Choroid plexus epithelial cell (primary cell): ENCODE results near the gene TCERG1L.

Source experiments
- DNase-seq: peaks from one replicate; pipeline ENCODE4 v3.0.0-alpha.2; 2010; ENCODE audit warnings: low read depth
- H3K4me3 ChIP-seq: 2 replicates; pipeline ENCODE4 v1.5.1; 2011; ENCODE audit warnings: low read depth, mild to moderate bottlenecking, control low read depth, low read length, moderate library complexity
- TF ChIP-seq, protein P1 (sequence below): conservative IDR thresholded peaks from 2 replicates; pipeline ENCODE4 v1.5.1; 2011; ENCODE audit warnings: low read depth, mild to moderate bottlenecking, control low read depth, inconsistent platforms, low read length, moderate library complexity

The TCERG1L gene

DNA sequence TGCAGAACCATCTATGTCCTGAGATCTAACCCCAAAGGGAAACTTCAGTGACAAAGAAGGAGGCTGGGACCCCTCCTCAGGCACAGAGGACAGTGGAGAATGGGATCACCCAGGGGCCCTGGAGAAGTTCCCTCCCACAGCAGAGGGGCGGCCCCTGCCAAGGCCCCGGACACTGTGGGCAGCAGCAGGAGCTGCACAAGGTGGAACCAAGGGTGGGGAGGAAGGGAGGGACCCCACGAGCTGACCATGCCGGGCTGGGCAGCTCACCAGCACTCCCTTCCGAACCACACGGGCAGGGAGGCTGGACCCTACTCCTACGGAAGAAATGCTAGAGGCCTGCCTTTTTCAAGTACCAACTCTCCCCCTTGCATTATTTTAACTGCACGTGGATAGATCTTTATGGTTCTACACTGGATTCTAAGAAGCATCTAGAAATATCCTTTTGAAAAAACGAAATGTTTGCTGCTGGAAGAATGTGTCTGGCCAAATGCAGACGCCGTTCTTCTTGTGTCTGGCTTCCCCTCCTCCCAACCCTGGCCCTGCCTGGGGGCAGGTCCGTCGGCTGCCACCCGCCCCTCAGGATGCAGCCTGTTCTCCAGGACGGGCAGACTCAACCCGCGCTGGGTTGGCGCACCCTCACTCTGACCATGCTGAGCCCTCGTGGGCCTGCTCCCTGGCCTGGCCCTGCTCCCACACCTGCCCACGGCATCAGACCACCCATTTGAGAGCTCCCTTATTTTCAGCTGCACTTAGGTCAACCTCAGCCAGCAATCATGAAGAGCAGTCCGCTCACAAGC, 193.9 kb downstream of the TCERG1L start:
- DNase-seq, result no peak
- H3K4me3 ChIP-seq, result no peak overlapping the region
- TF ChIP-seq, protein P1, sequence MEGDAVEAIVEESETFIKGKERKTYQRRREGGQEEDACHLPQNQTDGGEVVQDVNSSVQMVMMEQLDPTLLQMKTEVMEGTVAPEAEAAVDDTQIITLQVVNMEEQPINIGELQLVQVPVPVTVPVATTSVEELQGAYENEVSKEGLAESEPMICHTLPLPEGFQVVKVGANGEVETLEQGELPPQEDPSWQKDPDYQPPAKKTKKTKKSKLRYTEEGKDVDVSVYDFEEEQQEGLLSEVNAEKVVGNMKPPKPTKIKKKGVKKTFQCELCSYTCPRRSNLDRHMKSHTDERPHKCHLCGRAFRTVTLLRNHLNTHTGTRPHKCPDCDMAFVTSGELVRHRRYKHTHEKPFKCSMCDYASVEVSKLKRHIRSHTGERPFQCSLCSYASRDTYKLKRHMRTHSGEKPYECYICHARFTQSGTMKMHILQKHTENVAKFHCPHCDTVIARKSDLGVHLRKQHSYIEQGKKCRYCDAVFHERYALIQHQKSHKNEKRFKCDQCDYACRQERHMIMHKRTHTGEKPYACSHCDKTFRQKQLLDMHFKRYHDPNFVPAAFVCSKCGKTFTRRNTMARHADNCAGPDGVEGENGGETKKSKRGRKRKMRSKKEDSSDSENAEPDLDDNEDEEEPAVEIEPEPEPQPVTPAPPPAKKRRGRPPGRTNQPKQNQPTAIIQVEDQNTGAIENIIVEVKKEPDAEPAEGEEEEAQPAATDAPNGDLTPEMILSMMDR, result no peak

DNA sequence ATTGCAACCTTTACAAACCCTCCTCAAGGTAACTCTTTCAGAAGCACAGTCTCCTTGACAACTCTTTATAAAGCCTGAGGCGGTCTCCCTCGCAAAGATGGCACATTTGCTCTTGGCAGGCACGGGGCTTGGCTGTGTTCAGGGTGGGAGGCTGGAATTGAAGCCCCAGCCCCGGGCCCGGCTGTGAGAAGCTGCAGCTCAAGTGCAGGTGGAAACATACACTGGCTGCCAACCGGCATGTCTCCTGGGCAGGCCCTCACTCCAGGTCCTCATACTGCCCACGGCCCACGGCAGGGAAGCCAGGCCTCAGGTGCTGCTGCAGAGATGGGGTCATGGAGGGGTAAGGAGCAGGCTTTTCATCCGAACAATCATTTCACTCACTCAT, 194.5 kb downstream of the TCERG1L start:
- H3K4me3 ChIP-seq, result no peak overlapping the region
- no peak for DNase-seq
- TF ChIP-seq, protein P1, result no peak

DNA sequence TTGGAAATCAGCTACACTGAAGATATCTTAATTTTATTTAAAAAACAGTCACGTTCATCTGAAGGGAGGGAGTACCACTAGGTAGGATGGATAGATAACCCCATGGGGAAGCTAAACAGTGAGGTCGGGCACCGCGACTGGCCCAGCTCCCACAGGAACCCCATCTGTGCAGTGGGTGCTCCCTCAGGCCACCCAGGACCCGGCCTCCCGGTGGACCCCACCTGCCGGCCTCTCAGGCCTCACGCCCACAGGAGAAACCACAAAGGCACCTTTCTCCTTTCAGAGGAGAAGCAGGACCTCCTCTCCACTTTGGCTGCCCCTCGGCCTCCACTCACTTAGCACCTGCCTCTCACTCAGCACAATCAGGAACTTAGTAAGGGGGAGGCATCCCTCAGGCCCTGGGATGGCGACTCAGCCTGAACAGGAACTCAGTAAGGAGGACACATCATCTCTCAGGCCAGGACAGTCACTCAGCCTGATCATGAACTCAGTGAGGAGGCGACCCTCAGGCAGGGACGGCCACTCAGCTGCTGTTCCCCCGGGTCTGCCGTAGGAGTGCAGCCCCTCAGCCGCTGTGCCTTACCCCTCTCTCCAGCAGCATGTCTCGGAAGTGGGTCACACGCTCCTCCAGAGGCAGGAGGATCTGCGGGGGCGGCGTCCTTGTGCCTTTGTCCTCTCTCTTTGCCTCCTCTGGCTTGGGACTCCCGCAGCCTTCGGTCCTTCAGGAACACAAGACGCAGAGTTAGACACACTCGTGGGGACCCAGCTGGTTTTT, 195.1 kb downstream of the TCERG1L start:
- no peak overlapping the region for H3K4me3 ChIP-seq
- DNase-seq, result no peak
- TF ChIP-seq, protein P1, result no peak

DNA sequence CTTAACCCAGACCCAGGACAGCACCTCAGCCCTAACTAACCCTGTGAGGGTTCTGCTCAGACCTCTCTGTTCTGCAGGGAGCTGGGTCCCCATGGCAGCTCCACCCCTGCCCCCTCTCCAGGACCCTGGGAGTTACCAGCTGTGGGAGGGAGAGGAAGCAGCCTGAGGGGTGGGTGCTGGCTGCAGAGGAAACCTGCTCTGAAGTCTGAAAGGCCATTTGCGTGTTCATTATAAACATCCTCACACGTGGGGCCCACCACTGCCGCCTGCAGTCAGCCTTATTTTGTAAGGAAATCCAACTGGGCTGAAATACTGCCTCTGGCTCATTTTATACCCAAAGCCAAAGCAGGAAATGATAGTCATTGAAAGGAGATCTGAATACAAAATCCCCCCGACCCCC, 195.7 kb downstream of the TCERG1L start:
- no peak overlapping the region for H3K4me3 ChIP-seq
- DNase-seq, result no peak
- TF ChIP-seq, protein P1, result no peak

DNA sequence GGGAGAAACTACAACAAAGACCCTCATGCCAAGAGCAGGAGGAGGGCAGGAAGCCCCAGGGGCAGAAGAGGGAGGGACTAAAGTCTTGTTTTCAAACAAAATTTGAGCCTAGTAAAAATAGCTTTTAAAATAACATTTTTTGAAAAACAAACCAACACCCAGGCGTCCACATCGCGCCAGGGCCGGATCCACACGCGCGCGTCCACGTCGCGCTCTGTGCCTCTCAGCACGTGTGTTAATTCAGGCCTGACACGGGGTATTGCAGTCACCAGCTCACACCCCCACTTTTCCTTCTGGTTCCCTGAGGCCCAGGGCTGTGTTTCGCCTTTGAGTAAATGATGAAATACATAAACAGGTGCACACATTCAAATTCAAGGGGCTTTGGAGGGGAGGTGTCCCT, 196.2 kb downstream of the TCERG1L start:
- H3K4me3 ChIP-seq, result no peak overlapping the region
- TF ChIP-seq, protein P1, result no peak
- DNase-seq, result no peak

DNA sequence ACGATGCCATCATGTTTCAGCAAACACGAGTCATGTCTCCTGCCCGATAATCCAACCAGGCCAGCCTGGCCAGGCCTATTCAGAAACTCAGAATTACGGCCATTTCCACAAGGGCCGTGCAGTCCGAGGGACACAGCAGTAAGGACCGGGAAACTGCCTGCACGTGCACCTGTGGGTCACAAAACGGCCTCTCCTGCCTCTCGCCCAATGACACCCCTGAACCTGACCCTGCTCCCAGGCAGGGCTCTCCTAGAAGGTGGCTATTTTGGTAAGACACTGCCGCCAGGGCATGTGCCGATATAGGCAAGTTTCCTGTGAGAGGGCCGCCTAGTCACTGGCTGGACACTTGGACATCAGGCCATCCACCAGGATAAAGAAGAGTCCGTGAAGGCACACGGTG, 196.7 kb downstream of the TCERG1L start:
- TF ChIP-seq, protein P1, result no peak
- H3K4me3 ChIP-seq, result no peak overlapping the region
- no peak for DNase-seq
